ENCODE results near the gene APOL6.
A peak's percentile ranks its signal among the peaks of the same experiment; 100 is the strongest.
"Not testable (repeated sequence)": the region's sequence is repeated elsewhere in the genome, so short reads cannot be mapped to it uniquely, and the experiment has no call there.

APOL6 gene

DNA sequence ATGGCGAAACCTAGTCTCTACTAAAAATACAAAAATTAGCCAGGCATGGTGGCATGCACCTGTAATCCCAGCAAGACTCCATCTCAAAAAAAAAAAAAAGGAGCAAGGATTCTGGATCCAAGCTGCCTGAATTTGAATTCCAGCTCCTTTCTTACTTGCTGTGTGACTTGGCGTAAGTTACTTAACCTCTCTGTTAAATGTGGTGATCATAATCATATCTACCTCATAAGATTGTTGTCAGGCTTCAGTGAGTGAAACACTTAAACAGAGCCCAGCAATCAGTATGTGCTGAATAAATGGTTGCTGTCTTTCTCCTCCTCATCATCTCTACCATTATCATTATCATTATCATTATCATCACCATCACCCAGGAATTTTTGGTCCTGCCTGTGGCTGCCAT lies 33.8 kb upstream of the APOL6 start:
- DNase-seq, result no peak
- in situ Hi-C loops (cut with HindIII; ENCODE audit: low pct_ligation_motif_present, low pct_unique_long_range_greater_than_20kb, low sequenced_read_pairs), result no loop called here

DNA sequence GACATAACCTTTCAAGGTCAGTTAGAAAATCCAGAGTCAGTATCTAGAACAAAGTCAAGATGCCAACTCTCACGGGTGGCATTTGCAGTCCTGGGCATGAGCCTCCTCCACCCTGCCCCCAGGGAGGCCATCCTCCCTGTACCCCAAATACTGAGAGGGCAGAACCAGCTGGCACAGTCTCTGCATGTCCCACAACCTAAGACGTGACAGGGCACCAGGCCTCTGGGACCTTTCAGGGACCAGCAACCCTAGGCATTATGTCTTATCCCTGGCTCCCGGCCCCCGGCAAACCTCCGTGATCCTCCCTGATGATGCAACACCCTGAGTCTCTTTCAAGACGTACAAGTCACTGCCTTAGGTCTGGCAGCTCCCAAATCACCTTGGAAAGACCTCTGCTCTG lies 33.1 kb upstream of the APOL6 start:
- in situ Hi-C loops (cut with HindIII; ENCODE audit: low pct_ligation_motif_present, low pct_unique_long_range_greater_than_20kb, low sequenced_read_pairs), result no loop called here

DNA sequence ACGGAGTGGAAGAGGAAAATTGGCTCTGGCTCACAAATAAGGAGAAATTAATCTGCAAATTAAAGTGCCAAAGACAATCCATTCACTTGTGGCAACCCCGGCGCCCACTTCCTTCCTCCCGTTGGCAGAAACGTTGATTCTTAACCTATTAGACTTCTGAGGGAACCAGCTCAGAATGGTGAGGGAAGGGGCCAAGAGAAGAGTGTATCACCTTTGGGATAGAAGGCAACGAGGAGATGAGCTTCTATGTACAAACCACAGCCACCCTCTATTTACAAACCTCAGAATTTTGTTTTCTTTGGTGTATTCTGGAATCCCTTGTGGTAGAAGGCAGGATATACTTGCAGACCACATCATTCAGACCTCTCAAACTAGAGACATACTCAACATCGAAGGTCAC lies 32.2 kb upstream of the APOL6 start:
- in situ Hi-C loops (cut with HindIII; ENCODE audit: low pct_ligation_motif_present, low pct_unique_long_range_greater_than_20kb, low sequenced_read_pairs), result no loop called here
- no peak for DNase-seq

More for the DNA sequence above, 33.1 kb upstream of the APOL6 start:
- no peak for DNase-seq

DNA sequence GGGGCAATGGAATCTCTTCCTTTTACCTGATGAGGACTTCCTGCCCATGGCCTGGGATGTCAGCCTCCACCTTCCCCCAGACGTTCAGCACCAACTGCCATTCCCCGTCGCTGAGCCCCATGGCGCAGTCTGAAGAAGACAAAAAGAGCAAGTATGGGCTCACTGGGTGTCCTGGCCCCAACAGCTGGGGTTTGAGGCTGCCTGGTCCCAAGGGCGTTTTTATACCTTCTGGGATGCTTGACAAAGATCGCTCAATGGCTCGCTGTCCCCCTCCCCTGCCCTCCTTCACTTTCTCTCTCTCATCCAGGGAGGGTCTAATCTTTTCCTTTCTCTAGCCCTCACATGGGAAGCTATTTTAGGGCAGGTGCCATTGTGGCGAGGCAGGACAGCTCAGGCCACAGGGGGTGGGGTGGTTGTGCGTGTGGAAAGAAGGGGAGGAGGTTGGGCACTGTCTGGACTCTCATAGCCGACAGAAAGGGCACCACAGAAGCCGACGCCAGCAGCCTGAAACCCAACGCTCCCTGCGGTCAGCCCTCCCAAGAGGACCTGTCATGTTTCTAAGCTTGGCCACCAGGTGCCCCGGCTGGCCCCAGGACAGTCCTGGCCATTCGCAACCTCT lies 31.0 kb upstream of the APOL6 start, which contains the start of gene MB:
Gene MB, minus strand, starts transcription at position 193 of the 619 bp plus-strand sequence. Its CDS starts 72 bp downstream, at position 121.
- in situ Hi-C loops (cut with HindIII; ENCODE audit: low pct_ligation_motif_present, low pct_unique_long_range_greater_than_20kb, low sequenced_read_pairs), result no loop called here
- no peak for DNase-seq

DNA sequence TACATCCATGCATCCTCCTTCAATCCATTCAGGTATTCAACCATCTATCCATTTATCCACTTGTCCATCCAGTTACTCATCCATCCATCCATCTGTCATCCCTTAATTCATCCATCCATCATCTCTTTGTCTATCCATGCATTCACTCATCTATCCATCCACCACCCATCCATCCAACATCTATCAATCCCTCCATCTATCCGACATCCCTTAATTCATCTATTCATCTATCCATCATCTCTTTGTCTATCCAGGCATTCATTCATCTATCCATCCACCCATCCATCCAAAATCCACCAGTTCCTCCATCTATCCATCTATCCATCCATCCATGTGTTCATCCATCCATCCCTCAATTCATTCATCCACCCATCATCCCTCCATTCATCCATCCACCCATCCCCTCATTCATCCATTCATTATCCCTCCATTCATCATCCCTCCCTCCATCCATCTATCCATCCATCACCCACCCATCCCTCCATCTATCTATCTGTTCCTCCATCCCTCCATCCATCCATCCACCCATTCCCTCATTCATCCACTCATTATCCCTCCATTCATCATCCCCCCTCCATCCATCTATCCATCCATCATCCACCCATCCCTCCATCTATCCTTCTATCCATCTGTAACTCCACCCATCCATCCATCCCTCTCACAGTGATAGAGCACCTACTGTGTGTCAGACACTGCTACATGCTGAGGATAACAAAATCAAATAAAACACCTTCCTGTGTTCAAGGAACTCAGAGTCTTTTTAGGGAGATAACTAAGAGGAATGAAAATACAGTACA lies 29.6 kb upstream of the APOL6 start:
- in situ Hi-C loops (cut with HindIII; ENCODE audit: low pct_ligation_motif_present, low pct_unique_long_range_greater_than_20kb, low sequenced_read_pairs), result no loop called here
- no peak for DNase-seq

DNA sequence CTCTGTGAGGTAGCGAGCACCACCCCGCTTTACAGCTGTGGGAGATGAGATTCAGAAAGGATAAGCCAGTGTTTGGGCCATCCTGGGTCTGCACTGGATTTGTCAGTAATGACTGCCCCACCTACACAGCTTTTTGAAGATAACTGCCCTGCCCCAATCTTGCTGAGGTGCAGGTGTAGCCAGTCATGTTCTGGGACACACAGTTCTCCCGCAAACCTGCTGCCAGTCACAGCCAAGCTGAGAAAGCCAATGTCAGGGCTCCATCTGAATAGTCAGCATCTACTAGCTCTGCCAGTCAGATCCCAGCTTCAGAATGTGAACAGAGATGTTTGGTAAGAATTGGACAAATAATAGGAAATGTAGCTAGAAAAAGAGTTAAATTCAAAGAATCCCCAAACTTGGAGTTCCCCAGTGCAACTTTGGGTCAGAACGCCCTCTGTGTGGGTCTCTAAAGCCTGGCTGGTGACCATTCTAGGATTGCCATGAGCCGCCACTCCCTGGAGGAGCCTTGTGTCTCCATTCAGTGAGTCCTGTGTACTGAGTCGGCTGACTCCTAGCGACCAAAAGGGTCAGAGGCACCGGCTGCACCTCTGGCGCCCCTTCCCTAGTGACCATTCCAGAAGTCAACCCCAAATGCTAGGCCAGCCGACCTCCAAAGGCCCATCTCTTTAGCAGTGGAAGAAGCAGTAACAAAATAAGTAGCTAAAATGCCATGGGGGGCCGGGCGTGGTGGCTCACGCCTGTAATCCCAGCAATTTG lies 28.7 kb upstream of the APOL6 start:
- in situ Hi-C loops (cut with HindIII; ENCODE audit: low pct_ligation_motif_present, low pct_unique_long_range_greater_than_20kb, low sequenced_read_pairs), result no loop called here
- DNase-seq, result no peak

DNA sequence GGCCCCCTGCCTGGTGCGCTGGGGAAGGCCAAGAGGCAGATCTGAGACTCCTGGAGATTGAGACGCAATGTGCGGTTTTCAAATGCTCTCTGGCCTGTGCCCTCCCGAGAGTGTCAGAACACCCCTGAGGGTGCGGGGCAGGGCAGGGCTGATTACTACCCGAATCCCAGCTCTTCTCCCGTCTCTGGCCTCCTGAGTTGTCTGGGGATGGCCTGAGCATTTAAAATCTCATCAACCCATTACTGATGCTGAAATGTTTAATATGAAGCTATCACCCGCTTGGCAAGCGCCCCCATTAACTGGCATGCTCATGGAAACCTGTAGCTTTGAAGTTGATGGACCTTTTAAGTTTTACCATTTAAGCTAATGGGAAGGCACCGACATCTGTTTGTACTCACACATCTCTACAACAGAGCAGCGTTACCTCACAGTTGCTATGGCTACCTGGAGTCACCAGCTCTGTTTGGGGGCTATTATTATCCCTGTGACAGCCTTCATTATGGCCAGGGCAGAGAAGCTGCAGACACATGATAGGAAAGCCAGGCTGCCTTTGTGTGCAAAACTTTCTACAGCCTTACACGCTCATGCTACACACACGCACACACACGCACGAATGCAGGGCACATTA lies 27.5 kb upstream of the APOL6 start:
- in situ Hi-C loops (cut with HindIII; ENCODE audit: low pct_ligation_motif_present, low pct_unique_long_range_greater_than_20kb, low sequenced_read_pairs), result no loop called here
- DNase-seq, result no peak

DNA sequence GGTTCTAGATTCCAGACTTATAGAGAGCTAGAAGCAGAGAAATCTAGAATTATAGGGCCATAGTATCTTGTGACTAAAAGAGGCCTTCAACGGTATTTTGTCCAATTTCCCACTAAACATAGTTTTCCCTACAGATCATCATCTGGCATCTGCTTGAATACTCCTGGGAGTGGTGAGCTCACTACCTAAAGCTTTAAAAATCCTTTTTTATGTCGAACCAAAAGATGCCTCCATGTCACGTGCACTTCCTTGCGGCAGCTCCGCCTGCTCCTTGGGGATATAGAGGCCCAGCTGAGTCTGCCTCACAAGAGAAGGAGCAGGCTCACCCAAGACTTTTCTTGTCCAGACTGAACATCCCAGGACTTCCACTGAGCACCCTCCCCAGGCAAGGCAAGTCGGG lies 26.8 kb upstream of the APOL6 start:
- in situ Hi-C loops (cut with HindIII; ENCODE audit: low pct_ligation_motif_present, low pct_unique_long_range_greater_than_20kb, low sequenced_read_pairs), result no loop called here
- no peak for DNase-seq

DNA sequence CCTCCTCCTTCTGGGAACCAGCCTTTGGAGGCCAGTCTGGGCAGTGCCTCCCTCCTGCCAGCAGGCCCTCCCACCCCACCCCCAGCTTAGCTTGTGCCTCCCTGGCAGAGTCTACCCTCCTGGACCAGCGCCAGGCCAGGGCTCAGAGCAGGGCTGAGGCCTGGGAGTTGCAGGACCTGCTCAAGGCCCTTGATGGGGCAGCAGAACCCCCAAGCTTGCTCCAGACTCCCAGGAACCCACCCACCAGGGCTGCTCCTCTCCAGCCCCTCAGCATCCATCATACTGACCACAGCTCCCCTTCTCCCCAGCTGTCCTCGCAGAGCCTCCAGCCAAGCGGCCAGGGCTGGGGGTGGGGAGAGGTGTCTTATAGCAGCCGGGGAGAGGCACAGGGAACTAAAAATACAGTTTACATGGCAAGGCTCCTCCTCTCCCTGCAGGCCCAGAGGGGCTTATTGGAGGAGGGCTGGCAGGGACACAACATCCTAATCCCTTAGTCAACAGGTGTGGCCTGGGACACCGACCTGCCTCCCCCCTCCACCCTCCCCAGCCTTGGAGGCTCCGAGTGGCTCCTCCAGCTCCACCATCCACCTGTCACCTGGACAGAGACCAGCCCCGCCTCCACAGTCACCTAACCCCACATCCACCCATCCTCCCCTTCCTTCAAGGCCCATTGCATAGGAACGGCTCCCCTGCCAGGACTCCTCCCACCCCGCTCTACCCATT lies 25.9 kb upstream of the APOL6 start:
- in situ Hi-C loops (cut with HindIII; ENCODE audit: low pct_ligation_motif_present, low pct_unique_long_range_greater_than_20kb, low sequenced_read_pairs), result no loop called here
- DNase-seq, result no peak

DNA sequence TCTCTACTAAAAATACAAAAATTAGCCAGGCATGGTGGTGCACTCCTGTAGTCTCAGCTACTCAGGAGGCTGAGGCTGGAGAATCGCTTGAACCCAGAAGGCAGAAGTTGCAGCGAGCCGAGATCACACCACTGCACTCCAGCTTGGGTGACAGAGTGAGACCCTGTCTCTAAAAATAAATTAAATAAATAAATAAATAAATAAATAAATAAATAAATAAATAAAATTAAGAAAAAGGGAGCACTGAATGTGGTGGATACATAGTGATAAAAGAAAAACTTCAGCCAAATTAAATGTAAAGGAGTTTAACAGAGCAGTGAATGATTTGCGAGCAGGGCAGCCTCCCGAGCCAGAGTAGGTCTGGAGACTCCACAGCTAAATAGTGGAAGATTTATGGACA lies 24.4 kb upstream of the APOL6 start:
- in situ Hi-C loops (cut with HindIII; ENCODE audit: low pct_ligation_motif_present, low pct_unique_long_range_greater_than_20kb, low sequenced_read_pairs); DNase-seq: not testable (repeated sequence)

DNA sequence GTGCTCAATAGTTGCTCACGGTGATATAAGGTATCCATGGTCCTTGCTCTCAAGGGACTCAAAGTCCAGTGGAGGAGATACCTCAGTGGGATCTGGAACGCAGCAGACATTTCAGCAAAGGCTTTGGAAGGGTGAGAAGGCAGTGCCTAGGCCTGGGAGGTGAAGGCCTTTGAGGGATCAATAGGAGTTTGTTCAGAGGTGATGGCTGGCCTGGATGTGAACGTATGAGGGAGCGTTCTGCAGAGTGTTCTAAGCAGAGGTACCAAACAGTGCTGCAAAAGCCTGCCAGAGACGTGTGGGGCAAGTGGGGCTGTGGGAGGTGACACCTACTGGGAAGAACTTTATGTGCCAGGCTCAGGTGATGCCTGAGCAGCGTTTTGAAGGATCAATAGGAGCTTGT lies 23.7 kb upstream of the APOL6 start:
- DNase-seq, result no peak
- in situ Hi-C loops (cut with HindIII; ENCODE audit: low pct_ligation_motif_present, low pct_unique_long_range_greater_than_20kb, low sequenced_read_pairs), result no loop called here

DNA sequence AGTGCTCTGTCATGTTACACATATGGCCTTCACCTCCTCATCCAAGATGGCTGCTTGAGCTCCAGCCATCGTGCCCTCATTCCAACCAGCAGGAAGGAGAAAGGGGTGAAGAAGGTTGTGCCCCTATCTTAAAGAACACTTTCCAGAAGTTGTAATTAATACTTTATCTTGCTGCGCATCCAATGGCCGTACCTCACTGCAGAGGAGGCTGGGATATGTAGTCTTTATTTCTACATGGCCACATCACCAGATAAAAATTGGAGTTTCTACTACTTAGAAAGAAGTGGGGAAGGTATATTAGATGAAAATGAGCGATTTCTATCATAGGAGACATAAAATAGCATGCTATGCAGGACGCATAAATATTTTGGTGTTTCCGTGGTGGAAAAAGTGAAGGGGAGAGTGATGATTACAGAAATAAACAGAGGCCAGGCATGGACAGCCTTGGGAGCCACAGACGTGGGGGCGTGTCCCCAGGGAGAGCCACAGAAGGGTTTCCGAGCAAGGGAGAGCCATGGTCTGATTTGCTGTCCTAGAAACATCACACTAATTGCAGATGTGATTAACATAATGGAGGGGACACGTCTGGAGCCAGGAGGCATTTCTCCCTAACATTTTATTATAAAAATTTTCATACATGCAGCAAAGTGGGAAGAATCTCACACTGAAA lies 22.3 kb upstream of the APOL6 start:
- in situ Hi-C loops (cut with HindIII; ENCODE audit: low pct_ligation_motif_present, low pct_unique_long_range_greater_than_20kb, low sequenced_read_pairs), result no loop called here
- no peak for DNase-seq

DNA sequence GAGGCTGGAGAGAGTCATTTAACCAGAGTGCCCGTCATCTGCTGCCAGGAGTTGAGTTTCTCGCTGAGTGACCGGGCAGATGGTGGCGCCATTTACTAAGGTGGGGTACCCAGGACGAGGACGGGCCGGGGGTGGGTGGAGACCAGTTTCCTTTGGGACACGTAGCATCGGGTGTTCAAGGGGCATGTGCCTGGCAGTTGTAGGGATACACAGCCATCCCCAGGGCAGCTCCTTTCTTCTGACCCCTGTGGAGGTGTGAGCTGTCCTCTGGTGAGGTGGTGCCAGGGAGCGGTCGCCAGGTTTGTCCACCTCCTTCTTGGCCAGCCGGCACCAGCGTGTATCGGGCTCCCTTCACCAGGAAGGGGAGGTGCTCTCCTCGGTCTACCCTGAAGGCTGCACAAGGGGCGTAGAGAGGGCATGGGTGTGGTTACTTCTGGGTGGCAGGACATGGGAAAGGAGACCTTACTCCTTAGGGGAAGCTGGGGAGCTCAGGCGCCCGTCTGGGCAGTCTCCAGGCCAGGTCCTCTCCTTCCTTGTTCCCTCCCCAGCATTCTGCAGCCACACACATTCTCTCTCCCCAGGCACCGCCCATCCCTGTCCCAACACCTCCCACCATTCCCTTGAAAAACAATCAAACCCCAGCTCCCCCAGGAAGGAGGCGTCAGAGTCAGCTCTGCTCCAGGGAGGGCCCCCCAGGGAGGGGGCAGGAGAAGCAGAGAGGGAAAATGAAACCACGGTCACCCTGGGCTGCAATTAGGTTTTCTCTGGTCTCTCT lies 20.8 kb upstream of the APOL6 start:
- in situ Hi-C loops (cut with HindIII; ENCODE audit: low pct_ligation_motif_present, low pct_unique_long_range_greater_than_20kb, low sequenced_read_pairs), result no loop called here
- peak; percentile 92 for DNase-seq

DNA sequence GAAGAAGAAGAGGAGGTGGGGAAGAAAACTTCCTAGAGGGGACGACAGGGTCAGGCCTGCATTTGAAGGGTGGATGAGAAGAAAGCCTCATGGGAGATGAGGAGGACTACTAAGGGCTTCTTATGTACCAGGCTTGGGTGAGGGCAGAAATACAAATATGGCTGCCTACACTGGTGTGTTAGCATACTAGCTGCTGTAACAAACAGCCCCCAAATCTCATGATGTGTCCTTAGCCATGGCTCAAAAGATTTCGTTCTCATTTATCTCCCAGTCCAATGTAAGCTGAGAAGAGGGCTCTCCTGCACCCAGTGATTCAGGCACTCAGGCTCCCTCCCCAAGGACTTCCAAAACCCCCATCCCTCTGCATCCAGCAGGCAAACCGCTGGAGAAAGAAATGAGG lies 19.5 kb upstream of the APOL6 start:
- in situ Hi-C loops (cut with HindIII; ENCODE audit: low pct_ligation_motif_present, low pct_unique_long_range_greater_than_20kb, low sequenced_read_pairs), result no loop called here
- no peak for DNase-seq

DNA sequence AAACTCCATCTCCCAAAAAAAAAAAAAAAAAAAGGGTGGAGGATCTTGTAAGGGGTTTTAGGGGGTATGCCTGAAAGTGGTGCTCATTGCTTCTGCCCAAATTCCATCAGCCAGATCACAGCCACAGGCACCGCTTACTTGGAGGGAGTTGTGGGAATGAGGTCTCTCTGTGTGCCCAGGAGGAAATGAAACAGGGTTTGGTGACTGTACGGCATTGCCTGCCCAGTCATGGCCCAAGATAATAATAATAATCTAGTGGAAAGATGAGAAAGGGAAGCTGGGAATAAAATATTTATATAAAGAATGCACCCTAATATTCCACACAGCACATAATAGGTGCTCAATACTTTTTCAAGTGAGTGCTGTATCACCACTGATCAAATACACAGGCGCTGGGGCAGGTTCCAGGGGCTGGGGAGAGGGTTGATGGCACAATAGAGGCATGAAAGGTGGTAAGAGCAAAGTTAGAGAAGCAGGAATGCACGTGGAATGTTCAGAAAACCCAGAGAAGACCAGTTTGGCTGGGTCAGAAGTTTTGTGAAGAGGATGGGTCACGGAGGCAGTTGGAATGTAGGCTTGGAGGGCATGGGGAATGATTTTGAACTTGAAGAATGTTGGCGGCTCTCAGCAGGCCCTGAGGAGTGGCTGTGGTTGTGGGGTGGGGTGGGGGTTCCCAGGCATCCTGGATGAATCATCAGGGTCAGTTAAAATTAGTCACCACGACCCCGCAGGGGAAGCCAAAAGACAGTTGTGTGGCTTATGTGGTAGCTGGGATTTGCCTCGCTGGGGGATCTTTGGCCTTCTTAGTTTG lies 18.6 kb upstream of the APOL6 start:
- peak; percentile 97 for DNase-seq
- in situ Hi-C loops (cut with HindIII; ENCODE audit: low pct_ligation_motif_present, low pct_unique_long_range_greater_than_20kb, low sequenced_read_pairs), result no loop called here

DNA sequence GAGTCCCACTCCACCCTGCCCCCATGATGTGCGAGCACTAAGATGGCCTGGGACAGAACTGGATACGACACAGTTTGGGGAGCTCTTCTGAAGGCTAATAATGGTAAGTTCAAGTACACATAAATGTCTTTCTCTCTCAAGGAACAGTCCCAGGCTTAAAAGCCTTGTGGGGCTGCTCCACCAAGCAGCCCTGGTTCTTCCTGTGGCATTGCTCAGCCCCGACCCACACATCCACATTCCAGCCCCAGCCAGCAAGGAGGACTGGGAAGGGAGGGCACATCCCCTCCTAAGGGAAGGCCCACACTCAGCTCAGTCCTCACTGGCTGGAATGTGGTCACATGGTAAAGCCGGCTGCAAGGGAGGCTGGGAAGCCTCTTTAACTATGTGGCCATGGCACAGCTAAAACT lies 17.9 kb upstream of the APOL6 start:
- DNase-seq, result peak; percentile 50
- in situ Hi-C loops (cut with HindIII; ENCODE audit: low pct_ligation_motif_present, low pct_unique_long_range_greater_than_20kb, low sequenced_read_pairs), result no loop called here

DNA sequence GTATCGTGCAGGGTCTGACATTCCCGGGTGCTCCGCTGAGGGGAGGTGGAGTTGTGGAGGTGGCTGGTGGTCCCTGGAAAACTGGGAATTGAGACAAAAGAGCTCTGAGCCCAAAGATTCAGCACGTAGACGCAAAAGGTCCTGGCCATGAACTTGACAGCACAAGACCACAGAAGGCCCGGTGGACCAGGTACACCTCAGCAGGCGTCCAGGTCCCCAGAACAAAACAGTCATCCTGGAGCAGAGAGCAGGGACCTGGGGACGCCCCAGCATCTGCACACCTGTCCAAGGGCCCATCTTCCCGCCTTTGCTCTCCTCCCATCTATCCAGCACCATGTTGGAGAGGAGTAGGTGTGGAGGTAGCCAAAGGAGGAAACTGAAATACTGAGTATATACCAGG lies 17.4 kb upstream of the APOL6 start:
- in situ Hi-C loops (cut with HindIII; ENCODE audit: low pct_ligation_motif_present, low pct_unique_long_range_greater_than_20kb, low sequenced_read_pairs), result no loop called here
- no peak for DNase-seq

Data from ACHN (cell line).